PFSK-1 (cell line): ENCODE results near the gene KIAA1328.

ENCODE experiments used
- FOXP2 ChIP-seq: optimal IDR thresholded peaks from 2 replicates; pipeline ENCODE3; 2011; ENCODE audit warnings: borderline replicate concordance, control low read depth, inconsistent platforms; ENCODE audit not compliant: insufficient read depth; ENCODE audit errors: extremely low read length, extremely low read depth
- POLR2AphosphoS5 ChIP-seq: IDR thresholded peaks from 2 replicates; pipeline ENCODE4 v1.6.1; 2012; ENCODE audit warnings: low read depth, mild to moderate bottlenecking, control low read depth, low read length, moderate library complexity
- SIN3A ChIP-seq: IDR thresholded peaks from 2 replicates; pipeline ENCODE4 v1.6.1; 2012; ENCODE audit warnings: mild to moderate bottlenecking, low read length, moderate library complexity, borderline replicate concordance; ENCODE audit not compliant: insufficient read depth
- TAF1 ChIP-seq: IDR thresholded peaks from 2 replicates; pipeline ENCODE4 v1.6.1; 2012; ENCODE audit warnings: low read length, control low read depth, borderline replicate concordance; ENCODE audit not compliant: insufficient read depth
- TF ChIP-seq, protein P1 (sequence below), 2 experiments: IDR thresholded peaks; 2 replicates each; pipeline versions ENCODE4 v1.6.1 to v1.8.0; 2011 to 2012; ENCODE audit warnings: low read depth in 2 of 2, low read length in 2 of 2, control low read depth in 1 of 2, inconsistent platforms in 1 of 2, mild to moderate bottlenecking in 1 of 2, moderate library complexity in 1 of 2; ENCODE audit not compliant: insufficient read depth in 1 of 2

Gene KIAA1328

DNA sequence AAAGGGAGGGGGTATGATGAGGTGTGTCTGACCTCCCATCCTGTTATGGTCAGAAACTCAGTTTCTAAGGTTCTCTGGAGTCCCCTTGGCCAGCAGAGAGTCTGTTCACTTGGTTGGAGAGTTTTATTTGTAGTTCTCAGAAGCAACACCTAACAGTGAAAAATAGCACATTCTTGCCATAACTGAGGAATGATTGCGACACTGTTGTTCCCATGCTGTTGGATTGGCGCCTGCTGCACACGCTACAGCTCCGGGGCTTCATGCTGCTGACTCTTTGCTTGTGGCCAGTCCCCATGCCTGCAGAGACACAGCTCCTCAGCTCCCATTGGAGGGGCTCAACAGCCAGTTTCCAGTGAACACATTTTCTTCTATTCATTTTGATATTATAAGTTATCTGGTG, 42.2 kb upstream of the KIAA1328 start:
- TF ChIP-seq POLR2AphosphoS5 (no peak), FOXP2 (no peak), SIN3A (no peak), TAF1 (no peak)
- TF ChIP-seq, protein P1, sequence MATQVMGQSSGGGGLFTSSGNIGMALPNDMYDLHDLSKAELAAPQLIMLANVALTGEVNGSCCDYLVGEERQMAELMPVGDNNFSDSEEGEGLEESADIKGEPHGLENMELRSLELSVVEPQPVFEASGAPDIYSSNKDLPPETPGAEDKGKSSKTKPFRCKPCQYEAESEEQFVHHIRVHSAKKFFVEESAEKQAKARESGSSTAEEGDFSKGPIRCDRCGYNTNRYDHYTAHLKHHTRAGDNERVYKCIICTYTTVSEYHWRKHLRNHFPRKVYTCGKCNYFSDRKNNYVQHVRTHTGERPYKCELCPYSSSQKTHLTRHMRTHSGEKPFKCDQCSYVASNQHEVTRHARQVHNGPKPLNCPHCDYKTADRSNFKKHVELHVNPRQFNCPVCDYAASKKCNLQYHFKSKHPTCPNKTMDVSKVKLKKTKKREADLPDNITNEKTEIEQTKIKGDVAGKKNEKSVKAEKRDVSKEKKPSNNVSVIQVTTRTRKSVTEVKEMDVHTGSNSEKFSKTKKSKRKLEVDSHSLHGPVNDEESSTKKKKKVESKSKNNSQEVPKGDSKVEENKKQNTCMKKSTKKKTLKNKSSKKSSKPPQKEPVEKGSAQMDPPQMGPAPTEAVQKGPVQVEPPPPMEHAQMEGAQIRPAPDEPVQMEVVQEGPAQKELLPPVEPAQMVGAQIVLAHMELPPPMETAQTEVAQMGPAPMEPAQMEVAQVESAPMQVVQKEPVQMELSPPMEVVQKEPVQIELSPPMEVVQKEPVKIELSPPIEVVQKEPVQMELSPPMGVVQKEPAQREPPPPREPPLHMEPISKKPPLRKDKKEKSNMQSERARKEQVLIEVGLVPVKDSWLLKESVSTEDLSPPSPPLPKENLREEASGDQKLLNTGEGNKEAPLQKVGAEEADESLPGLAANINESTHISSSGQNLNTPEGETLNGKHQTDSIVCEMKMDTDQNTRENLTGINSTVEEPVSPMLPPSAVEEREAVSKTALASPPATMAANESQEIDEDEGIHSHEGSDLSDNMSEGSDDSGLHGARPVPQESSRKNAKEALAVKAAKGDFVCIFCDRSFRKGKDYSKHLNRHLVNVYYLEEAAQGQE (IDR thresholded peaks at IDR 0.05; ENCODE audit: insufficient read depth in 1 of 2, low read depth in 2 of 2, low read length in 2 of 2): no peak

DNA sequence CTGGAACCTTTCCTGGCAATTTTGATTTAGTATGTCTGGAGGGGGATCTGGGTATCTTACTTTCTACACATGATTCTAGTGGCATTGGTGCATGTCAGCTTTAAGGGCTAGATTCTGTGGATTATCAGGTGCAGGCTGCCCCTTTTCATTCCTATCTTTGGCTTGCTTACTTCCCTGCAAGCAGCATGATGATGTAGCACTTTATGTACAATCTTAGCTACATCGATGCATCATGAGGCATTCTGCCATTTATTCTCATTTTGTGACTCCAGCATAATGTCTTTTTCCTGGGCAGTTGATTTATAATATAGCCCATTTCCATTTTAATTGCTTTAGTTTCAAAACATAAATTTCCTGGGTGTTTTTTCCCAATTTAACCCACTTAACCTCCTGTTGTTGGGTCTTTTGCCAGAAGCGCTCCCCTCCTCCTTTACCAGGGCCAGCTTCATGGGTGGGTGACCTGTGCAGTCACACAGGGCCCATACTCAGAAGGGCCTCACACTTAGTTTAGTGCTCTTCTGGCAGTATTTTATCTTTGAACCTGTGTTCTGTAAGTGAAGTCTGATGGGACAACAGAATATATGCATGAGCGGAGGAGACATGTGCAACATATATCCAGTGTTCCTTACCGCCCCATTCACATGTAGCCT, 36.2 kb upstream of the KIAA1328 start:
- TF ChIP-seq SIN3A (no peak), POLR2AphosphoS5 (no peak), TAF1 (no peak), FOXP2 (no peak)
- TF ChIP-seq, protein P1 (IDR thresholded peaks at IDR 0.05; ENCODE audit: insufficient read depth in 1 of 2, low read depth in 2 of 2, low read length in 2 of 2): no peak

DNA sequence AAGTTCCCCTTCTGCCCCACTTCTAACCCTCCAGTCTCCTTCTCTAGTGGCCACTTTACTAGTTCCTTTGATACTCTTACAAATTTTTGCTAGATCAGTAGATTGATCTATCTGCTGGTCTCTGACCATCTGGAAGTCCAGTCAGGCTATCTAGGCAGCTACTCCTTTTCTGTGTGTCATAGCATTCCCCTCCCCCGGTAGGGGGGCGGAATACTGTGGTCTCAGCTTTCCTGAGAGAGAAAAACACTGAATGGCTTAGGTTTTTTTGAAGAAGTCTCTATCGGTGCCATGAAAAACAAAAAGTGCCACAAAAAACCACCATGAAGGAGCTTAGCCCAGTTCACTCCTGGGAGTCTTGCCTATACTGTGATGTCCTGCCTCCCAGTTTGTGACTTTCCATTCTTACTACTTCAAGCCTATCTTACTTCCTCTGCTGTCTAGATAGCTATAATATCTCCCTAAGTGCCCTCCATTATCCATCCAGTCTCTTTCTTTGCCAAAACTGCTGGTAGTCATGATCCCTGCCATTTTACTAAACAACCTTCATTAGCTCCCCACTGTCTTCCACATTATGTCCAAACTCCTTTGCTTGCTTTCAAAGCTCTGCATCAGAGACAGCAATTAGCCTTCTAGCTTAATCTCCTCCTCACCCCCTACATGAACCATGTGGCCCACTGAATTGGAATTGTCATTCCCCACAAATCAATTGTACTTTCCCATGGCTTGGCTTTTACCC, 30.0 kb upstream of the KIAA1328 start:
- TF ChIP-seq, protein P1 (IDR thresholded peaks at IDR 0.05; ENCODE audit: insufficient read depth in 1 of 2, low read depth in 2 of 2, low read length in 2 of 2): no peak
- TF ChIP-seq SIN3A (no peak), TAF1 (no peak), FOXP2 (no peak), POLR2AphosphoS5 (no peak)

DNA sequence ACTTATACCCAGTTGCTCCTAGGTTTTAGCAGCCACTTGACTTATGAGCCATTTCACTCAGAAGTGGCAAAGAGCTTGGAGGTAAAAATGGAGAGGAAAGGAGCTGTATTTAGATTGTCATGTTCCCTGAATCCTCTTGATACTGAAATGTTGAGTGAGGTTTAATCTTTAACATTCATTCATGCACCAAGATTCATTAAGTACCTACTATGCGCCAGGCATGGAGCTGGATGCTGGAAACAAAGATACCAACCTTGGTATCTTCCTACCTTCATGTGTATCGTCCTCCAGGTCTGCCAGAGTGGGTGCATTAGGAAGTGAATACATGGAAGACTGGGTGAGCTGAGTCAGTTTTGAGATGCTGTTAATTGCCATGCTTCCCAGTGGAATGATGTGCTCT, 23.8 kb upstream of the KIAA1328 start:
- TF ChIP-seq, protein P1 (IDR thresholded peaks at IDR 0.05; ENCODE audit: insufficient read depth in 1 of 2, low read depth in 2 of 2, low read length in 2 of 2): no peak
- TF ChIP-seq POLR2AphosphoS5 (no peak), SIN3A (no peak), FOXP2 (no peak), TAF1 (no peak)
